H1 (cell line): ENCODE measurements around the gene LYRM4. TPM values are rescaled to one million over a fixed set of nuclear protein-coding genes. Genes with fewer than 3 reads are reported as not detected.

Experiments
- KDM1A ChIP-seq: fragments of 200-600, 300-600 bp; sonication (generic); IDR thresholded peaks from 2 replicates; pipeline ENCODE4 v1.7.1; 2016; ENCODE audit warnings: mild to moderate bottlenecking, low read length, borderline replicate concordance
- KDM4A ChIP-seq: IDR thresholded peaks from one replicate; pipeline ENCODE4 v1.7.1; 2012; ENCODE audit warnings: low read depth, mild to moderate bottlenecking, moderate library complexity, low read length, inconsistent platforms; ENCODE audit not compliant: severe bottlenecking
- NANOG ChIP-seq: IDR thresholded peaks from 2 replicates; pipeline ENCODE4 v1.6.1; 2011; ENCODE audit warnings: low read length, low read depth, mild to moderate bottlenecking, inconsistent platforms; ENCODE audit not compliant: insufficient read depth, poor library complexity, severe bottlenecking
- RXRA ChIP-seq: IDR thresholded peaks from 2 replicates; pipeline ENCODE4 v1.6.1; 2011; ENCODE audit warnings: low read depth, mild to moderate bottlenecking, low read length, moderate library complexity; ENCODE audit not compliant: insufficient read depth
- SP1 ChIP-seq: IDR thresholded peaks from 2 replicates; pipeline ENCODE4 v1.6.1; 2011; ENCODE audit warnings: low read depth, low read length
- YY1 ChIP-seq: IDR thresholded peaks from 2 replicates; pipeline ENCODE4 v1.6.1; 2011; ENCODE audit warnings: low read depth, mild to moderate bottlenecking, low read length
- polyA plus RNA-seq, 7 experiments: library from polyadenylated mRNA; depleted of rRNA in 3 of 7; stranded (reverse) in 5 of 7; unstranded in 2 of 7; fragments of >200 nt in 5 of 7; fragments of 200-250 nt in 2 of 7; gene quantifications; 1 replicate in 5 of 7; 2 replicates in 1 of 7; 4 replicates in 1 of 7; pipeline versions ENCODE4 v1.2.1 to v1.2.3, GENCODE V29; 2011 to 2013; ENCODE audit warnings: missing spikeins in 2 of 7, mixed read lengths in 2 of 7
- total RNA-seq: library from RNA; stranded (reverse); fragmentation: NEBNext Ultra II Directional; extraction: Animal tissue kit (Norgen Biotek cat#: 25700); gene quantifications from 2 replicates; pipeline ENCODE4 v1.2.1, GENCODE V29; 2021
- TF ChIP-seq, protein P1 (sequence below): fragments of 300-600 bp; sonication (generic); IDR thresholded peaks from 2 replicates; pipeline ENCODE4 v1.7.1; 2012; ENCODE audit warnings: low read length, moderate library complexity, mild to moderate bottlenecking, inconsistent platforms; ENCODE audit not compliant: insufficient replicate concordance

Gene LYRM4
- total and polyA plus RNA-seq, 2 of the 8 experiments (the other 6 are each of a cell fraction or from before 2014, with no cell fraction given), result 56.6 to 62.8 TPM

DNA sequence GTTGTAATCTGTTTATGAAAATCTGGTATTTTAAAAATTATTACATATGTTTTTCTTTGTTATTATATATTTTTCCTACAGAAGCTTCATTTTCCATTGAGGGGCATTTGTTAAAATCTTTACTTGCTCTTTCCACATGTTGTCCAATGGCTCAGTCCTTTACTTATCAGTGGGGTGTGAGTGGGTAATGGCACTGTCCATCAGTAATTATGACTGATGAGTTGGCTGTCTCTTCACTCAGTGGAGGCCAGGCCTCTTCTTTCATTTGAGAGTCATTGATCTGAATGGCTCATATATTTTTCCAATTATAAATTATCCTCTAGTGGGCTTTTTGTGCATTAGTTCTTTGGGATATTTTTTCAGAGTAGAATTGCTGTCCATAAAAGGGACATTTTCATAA, 46.3 kb upstream of the LYRM4 start (continued):
- TF ChIP-seq, protein P1, sequence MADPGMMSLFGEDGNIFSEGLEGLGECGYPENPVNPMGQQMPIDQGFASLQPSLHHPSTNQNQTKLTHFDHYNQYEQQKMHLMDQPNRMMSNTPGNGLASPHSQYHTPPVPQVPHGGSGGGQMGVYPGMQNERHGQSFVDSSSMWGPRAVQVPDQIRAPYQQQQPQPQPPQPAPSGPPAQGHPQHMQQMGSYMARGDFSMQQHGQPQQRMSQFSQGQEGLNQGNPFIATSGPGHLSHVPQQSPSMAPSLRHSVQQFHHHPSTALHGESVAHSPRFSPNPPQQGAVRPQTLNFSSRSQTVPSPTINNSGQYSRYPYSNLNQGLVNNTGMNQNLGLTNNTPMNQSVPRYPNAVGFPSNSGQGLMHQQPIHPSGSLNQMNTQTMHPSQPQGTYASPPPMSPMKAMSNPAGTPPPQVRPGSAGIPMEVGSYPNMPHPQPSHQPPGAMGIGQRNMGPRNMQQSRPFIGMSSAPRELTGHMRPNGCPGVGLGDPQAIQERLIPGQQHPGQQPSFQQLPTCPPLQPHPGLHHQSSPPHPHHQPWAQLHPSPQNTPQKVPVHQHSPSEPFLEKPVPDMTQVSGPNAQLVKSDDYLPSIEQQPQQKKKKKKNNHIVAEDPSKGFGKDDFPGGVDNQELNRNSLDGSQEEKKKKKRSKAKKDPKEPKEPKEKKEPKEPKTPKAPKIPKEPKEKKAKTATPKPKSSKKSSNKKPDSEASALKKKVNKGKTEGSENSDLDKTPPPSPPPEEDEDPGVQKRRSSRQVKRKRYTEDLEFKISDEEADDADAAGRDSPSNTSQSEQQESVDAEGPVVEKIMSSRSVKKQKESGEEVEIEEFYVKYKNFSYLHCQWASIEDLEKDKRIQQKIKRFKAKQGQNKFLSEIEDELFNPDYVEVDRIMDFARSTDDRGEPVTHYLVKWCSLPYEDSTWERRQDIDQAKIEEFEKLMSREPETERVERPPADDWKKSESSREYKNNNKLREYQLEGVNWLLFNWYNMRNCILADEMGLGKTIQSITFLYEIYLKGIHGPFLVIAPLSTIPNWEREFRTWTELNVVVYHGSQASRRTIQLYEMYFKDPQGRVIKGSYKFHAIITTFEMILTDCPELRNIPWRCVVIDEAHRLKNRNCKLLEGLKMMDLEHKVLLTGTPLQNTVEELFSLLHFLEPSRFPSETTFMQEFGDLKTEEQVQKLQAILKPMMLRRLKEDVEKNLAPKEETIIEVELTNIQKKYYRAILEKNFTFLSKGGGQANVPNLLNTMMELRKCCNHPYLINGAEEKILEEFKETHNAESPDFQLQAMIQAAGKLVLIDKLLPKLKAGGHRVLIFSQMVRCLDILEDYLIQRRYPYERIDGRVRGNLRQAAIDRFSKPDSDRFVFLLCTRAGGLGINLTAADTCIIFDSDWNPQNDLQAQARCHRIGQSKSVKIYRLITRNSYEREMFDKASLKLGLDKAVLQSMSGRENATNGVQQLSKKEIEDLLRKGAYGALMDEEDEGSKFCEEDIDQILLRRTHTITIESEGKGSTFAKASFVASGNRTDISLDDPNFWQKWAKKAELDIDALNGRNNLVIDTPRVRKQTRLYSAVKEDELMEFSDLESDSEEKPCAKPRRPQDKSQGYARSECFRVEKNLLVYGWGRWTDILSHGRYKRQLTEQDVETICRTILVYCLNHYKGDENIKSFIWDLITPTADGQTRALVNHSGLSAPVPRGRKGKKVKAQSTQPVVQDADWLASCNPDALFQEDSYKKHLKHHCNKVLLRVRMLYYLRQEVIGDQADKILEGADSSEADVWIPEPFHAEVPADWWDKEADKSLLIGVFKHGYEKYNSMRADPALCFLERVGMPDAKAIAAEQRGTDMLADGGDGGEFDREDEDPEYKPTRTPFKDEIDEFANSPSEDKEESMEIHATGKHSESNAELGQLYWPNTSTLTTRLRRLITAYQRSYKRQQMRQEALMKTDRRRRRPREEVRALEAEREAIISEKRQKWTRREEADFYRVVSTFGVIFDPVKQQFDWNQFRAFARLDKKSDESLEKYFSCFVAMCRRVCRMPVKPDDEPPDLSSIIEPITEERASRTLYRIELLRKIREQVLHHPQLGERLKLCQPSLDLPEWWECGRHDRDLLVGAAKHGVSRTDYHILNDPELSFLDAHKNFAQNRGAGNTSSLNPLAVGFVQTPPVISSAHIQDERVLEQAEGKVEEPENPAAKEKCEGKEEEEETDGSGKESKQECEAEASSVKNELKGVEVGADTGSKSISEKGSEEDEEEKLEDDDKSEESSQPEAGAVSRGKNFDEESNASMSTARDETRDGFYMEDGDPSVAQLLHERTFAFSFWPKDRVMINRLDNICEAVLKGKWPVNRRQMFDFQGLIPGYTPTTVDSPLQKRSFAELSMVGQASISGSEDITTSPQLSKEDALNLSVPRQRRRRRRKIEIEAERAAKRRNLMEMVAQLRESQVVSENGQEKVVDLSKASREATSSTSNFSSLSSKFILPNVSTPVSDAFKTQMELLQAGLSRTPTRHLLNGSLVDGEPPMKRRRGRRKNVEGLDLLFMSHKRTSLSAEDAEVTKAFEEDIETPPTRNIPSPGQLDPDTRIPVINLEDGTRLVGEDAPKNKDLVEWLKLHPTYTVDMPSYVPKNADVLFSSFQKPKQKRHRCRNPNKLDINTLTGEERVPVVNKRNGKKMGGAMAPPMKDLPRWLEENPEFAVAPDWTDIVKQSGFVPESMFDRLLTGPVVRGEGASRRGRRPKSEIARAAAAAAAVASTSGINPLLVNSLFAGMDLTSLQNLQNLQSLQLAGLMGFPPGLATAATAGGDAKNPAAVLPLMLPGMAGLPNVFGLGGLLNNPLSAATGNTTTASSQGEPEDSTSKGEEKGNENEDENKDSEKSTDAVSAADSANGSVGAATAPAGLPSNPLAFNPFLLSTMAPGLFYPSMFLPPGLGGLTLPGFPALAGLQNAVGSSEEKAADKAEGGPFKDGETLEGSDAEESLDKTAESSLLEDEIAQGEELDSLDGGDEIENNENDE, result no peak
- TF ChIP-seq YY1 (no peak), KDM4A (no peak), SP1 (no peak), KDM1A (no peak), RXRA (no peak), NANOG (no peak)
